Fibroblast of lung (primary cell): ENCODE measurements around the gene ASH1L. TPM values are rescaled to one million over a fixed set of nuclear protein-coding genes. Genes with fewer than 3 reads are reported as not detected.
"Not testable (repeated sequence)": the region's sequence is repeated elsewhere in the genome, so short reads cannot be mapped to it uniquely, and the experiment has no call there.

ENCODE experiments used
- DNase-seq, 2 donors: peaks; one replicate each; pipeline versions ENCODE4 v3.0.0 to v3.0.0-alpha.2; 2010; ENCODE audit warnings: low read depth in 2 of 2
- H2AFZ ChIP-seq: 2 replicates; pipeline ENCODE4 v1.5.1; 2012; ENCODE audit warnings: low read length, control low read depth, inconsistent platforms
- H3K27ac ChIP-seq: 2 replicates; pipeline ENCODE4 v1.5.1; 2011; ENCODE audit warnings: low read length, control low read depth; ENCODE audit not compliant: insufficient read depth
- H3K27me3 ChIP-seq: 2 replicates; pipeline ENCODE4 v1.5.1; 2011; ENCODE audit warnings: mild to moderate bottlenecking, low read length; ENCODE audit not compliant: control insufficient read depth, insufficient read depth
- H3K36me3 ChIP-seq: 2 replicates; pipeline ENCODE4 v1.5.1; 2011; ENCODE audit warnings: low read length; ENCODE audit not compliant: control insufficient read depth, insufficient read depth
- H3K4me1 ChIP-seq: 2 replicates; pipeline ENCODE4 v1.5.1; 2011; ENCODE audit warnings: low read length; ENCODE audit not compliant: control insufficient read depth, insufficient read depth; ENCODE audit errors: extremely low read depth
- H3K4me2 ChIP-seq: 2 replicates; pipeline ENCODE4 v1.5.1; 2011; ENCODE audit warnings: low read length, control low read depth; ENCODE audit not compliant: insufficient read depth; ENCODE audit errors: extremely low read depth
- H3K4me3 ChIP-seq, 4 experiments: fragments of 200-600 bp in 1 of 4; sonication (generic) in 1 of 4; replicated peaks in 1 of 4; 2 replicates each; pipeline ENCODE4 v1.5.1; 2011 to 2016; ENCODE audit warnings: low read length in 4 of 4, low read depth in 3 of 4, mild to moderate bottlenecking in 3 of 4, control low read depth in 2 of 4, inconsistent platforms in 1 of 4, mixed read lengths in 1 of 4; ENCODE audit not compliant: insufficient read depth in 1 of 4; ENCODE audit errors: control extremely low read depth in 1 of 4
- H3K79me2 ChIP-seq: 2 replicates; pipeline ENCODE4 v1.5.1; 2012; ENCODE audit warnings: mild to moderate bottlenecking, low read length, inconsistent platforms; ENCODE audit not compliant: control insufficient read depth, insufficient read depth
- H3K9ac ChIP-seq: 2 replicates; pipeline ENCODE4 v1.5.1; 2011; ENCODE audit warnings: mild to moderate bottlenecking, low read length, control low read depth; ENCODE audit not compliant: insufficient read depth
- H3K9me3 ChIP-seq: 2 replicates; pipeline ENCODE4 v1.5.1; 2012; ENCODE audit warnings: low read depth, low read length; ENCODE audit not compliant: control insufficient read depth, insufficient read depth
- H4K20me1 ChIP-seq: 2 replicates; pipeline ENCODE4 v1.5.1; 2011; ENCODE audit warnings: low read length; ENCODE audit not compliant: control insufficient read depth, insufficient read depth; ENCODE audit errors: extremely low read depth
- EZH2 ChIP-seq: IDR thresholded peaks from 2 replicates; pipeline ENCODE4 v1.5.1; 2012; ENCODE audit warnings: low read length, control low read depth, mild to moderate bottlenecking; ENCODE audit errors: missing control alignments
- polyA plus RNA-seq, 2 donors: library from polyadenylated mRNA; depleted of rRNA in 1 of 2; stranded (reverse) in 1 of 2; unstranded in 1 of 2; fragments of >200 nt; gene quantifications; 2 replicates each; pipeline ENCODE4 v1.2.1, GENCODE V29; 2011 to 2012; ENCODE audit warnings: missing spikeins in 1 of 2
- total RNA-seq: library from RNA; depleted of rRNA; stranded (reverse); fragments of >200 nt; gene quantifications from 2 replicates; pipeline ENCODE4 v1.2.1, GENCODE V29; 2014
- TF ChIP-seq, protein P1 (sequence below), 2 donors: IDR thresholded peaks in 1 of 2; conservative IDR thresholded peaks in 1 of 2; 1 replicate in 1 of 2; 2 replicates in 1 of 2; pipeline ENCODE4 v1.5.1; 2011 to 2012; ENCODE audit warnings: low read length in 2 of 2, control low read depth in 1 of 2, inconsistent platforms in 1 of 2, low read depth in 1 of 2, mild to moderate bottlenecking in 1 of 2

Gene ASH1L
- total and polyA plus RNA-seq, 2 donors (not counting 1 experiment from before 2014, with no cell fraction given) = 19.4 to 35.7 TPM

- Histone ChIP-seq H3K9me3 (no peaks in the 10 kb centered on the region), H3K4me1 (peaks cover 2% of the 10 kb centered on the region), H3K27ac (no peak overlapping the region), H2AFZ (no peak overlapping the region), H3K27me3 (no peaks in the 10 kb centered on the region), H3K79me2 (peaks cover 34% of the 10 kb centered on the region), H3K9ac (no peak overlapping the region), H3K4me2 (no peak overlapping the region), H4K20me1 (no peaks in the 10 kb centered on the region), H3K4me3 (no peak overlapping the region), H3K36me3 (no peaks in the 10 kb centered on the region)
- TF ChIP-seq, protein P1, sequence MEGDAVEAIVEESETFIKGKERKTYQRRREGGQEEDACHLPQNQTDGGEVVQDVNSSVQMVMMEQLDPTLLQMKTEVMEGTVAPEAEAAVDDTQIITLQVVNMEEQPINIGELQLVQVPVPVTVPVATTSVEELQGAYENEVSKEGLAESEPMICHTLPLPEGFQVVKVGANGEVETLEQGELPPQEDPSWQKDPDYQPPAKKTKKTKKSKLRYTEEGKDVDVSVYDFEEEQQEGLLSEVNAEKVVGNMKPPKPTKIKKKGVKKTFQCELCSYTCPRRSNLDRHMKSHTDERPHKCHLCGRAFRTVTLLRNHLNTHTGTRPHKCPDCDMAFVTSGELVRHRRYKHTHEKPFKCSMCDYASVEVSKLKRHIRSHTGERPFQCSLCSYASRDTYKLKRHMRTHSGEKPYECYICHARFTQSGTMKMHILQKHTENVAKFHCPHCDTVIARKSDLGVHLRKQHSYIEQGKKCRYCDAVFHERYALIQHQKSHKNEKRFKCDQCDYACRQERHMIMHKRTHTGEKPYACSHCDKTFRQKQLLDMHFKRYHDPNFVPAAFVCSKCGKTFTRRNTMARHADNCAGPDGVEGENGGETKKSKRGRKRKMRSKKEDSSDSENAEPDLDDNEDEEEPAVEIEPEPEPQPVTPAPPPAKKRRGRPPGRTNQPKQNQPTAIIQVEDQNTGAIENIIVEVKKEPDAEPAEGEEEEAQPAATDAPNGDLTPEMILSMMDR (conservative IDR thresholded peaks at IDR 0.05 in 1 of 2, IDR thresholded peaks at IDR 0.05 in 1 of 2; ENCODE audit: low read depth in 1 of 2, low read length in 2 of 2) = peak; percentile 19 to 43
- TF ChIP-seq EZH2 = no peak
- peak; percentile 18 to 50 for DNase-seq
Observed at GRCh38 chr1:155504207-155504606, 58.4 kb downstream of the ASH1L start.

DNA sequence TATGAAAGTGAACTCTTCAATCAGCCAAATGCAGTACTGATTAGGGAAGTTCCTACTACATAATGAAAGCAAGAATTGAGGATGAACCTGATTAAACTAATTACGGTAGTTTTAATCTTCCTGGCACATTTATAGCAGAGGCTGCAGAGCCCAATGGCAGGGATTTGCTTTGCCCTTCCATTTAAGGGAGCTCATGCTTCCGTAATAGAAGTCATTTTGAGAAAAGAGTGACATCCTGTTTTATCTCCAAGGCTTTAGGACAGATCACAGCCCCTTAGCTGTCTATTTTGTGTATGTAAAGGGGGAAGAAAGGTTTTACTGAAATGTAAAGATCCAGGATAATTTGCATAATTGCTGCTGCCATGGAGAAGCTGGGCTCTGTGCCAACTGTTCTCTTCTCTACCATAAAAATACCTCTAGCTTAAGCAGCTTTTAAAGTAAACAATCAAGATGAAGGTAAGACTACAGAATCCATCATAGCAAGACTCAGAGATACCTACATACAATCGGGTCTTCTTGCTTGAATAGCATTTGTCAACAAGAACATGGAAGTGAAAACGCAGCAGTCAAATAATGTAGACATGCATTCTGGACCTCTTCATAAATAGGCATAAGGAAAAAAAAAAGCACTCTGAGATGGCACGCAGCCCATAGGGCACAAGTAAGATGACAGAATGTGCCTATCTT is 62.5 kb downstream of the ASH1L start:
- DNase-seq = peak; percentile 14 to 27
- H3K27ac ChIP-seq = no peak overlapping the region
- no peak overlapping the region for H3K4me2 ChIP-seq
- H3K4me1 ChIP-seq = peaks cover 2% of the 10 kb centered on the region
- H2AFZ ChIP-seq = no peak overlapping the region
- H3K27me3 ChIP-seq = no peaks in the 10 kb centered on the region
- no peak overlapping the region for H3K4me3 ChIP-seq
- no peak for TF ChIP-seq EZH2
- TF ChIP-seq, protein P1 (conservative IDR thresholded peaks at IDR 0.05 in 1 of 2, IDR thresholded peaks at IDR 0.05 in 1 of 2; ENCODE audit: low read depth in 1 of 2, low read length in 2 of 2) = no peak
- H3K36me3 ChIP-seq = no peaks in the 10 kb centered on the region
- no peaks in the 10 kb centered on the region for H3K9me3 ChIP-seq
- H3K9ac ChIP-seq = no peak overlapping the region
- H4K20me1 ChIP-seq = no peaks in the 10 kb centered on the region
- peaks cover 28% of the 10 kb centered on the region for H3K79me2 ChIP-seq

- DNase-seq = peak in 1 of 2 donors; percentile 37
- Histone ChIP-seq H3K9ac (no peak overlapping the region), H3K27ac (no peak overlapping the region), H3K36me3 (no peaks in the 10 kb centered on the region), H3K4me3 (no peak overlapping the region), H3K9me3 (no peaks in the 10 kb centered on the region), H3K4me2 (no peak overlapping the region), H4K20me1 (no peaks in the 10 kb centered on the region), H2AFZ (no peak overlapping the region), H3K79me2 (peaks cover 26% of the 10 kb centered on the region), H3K4me1 (peaks cover 2% of the 10 kb centered on the region), H3K27me3 (no peaks in the 10 kb centered on the region)
- no peak for TF ChIP-seq EZH2
- TF ChIP-seq, protein P1 (conservative IDR thresholded peaks at IDR 0.05 in 1 of 2, IDR thresholded peaks at IDR 0.05 in 1 of 2; ENCODE audit: low read depth in 1 of 2, low read length in 2 of 2) = no peak
Observed at GRCh38 chr1:155499263-155499662, 63.3 kb downstream of the ASH1L start.

GRCh38 chr1:155493595-155493994 is 69.0 kb downstream of the ASH1L start:
- H3K79me2 ChIP-seq = peaks cover 17% of the 10 kb centered on the region
- H3K4me1 ChIP-seq, H3K4me2 ChIP-seq, H3K36me3 ChIP-seq, H2AFZ ChIP-seq, H3K9me3 ChIP-seq, H3K9ac ChIP-seq, DNase-seq, H3K4me3 ChIP-seq, H3K27me3 ChIP-seq, H3K27ac ChIP-seq, H4K20me1 ChIP-seq: not testable (repeated sequence)

DNA sequence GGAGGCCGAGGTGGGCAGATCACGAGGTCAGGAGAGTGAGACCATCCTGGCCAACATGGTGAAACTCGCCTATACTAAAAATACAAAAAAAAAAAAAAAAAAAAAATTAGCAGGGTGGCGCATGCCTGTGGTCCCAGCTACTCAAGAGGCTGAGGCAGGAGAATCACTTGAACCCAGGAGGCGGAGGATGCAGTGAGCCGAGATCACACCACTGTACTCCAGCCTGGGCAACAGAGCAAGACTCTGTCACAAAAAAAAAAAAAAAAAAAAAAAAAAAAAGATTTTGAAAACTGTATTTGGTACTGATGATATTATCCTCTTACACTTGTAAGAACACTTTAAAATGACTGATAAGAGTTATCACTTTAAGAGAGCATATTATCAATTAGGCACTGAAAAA is 74.2 kb downstream of the ASH1L start:
- H3K27me3 ChIP-seq, H3K36me3 ChIP-seq, H4K20me1 ChIP-seq, H3K4me3 ChIP-seq, H3K9ac ChIP-seq, H3K4me2 ChIP-seq, H3K79me2 ChIP-seq, H3K4me1 ChIP-seq, H3K9me3 ChIP-seq, DNase-seq, H3K27ac ChIP-seq, H2AFZ ChIP-seq: not testable (repeated sequence)
